WERI-Rb-1 (cell line): Measurements from ENCODE around the gene SPACA7.
"Not testable (repeated sequence)": the region's sequence is repeated elsewhere in the genome, so short reads cannot be mapped to it uniquely, and the experiment has no call there.

Source experiments
- DNase-seq: peaks from one replicate; pipeline ENCODE4 v3.0.0-alpha.2; 2020
- H3K27ac ChIP-seq: fragments of 250-450 bp; sonication (Bioruptor Pico); 2 replicates; pipeline ENCODE4 v1.5.1; 2020; ENCODE audit warnings: mild to moderate bottlenecking, moderate library complexity
- H3K27me3 ChIP-seq: fragments of 250-450 bp; sonication (Bioruptor Pico); 2 replicates; pipeline ENCODE4 v1.5.1; 2021; ENCODE audit warnings: mild to moderate bottlenecking, low read depth, moderate library complexity; ENCODE audit not compliant: insufficient read depth, severe bottlenecking
- H3K36me3 ChIP-seq: fragments of 250-450 bp; sonication (Bioruptor Pico); 2 replicates; pipeline ENCODE4 v1.5.1; 2020; ENCODE audit warnings: mild to moderate bottlenecking, moderate library complexity
- H3K4me3 ChIP-seq: 2 replicates; pipeline ENCODE4 v1.5.1; 2011; ENCODE audit warnings: low read depth, mild to moderate bottlenecking, control low read depth, low read length
- H3K9me3 ChIP-seq: fragments of 250-450 bp; sonication (Bioruptor Pico); 2 replicates; pipeline ENCODE4 v1.5.1; 2021; ENCODE audit warnings: mild to moderate bottlenecking, moderate library complexity; ENCODE audit not compliant: severe bottlenecking
- TF ChIP-seq, protein P1 (sequence below): IDR thresholded peaks from 2 replicates; pipeline ENCODE4 v1.5.1; 2011; ENCODE audit warnings: low read depth, mild to moderate bottlenecking, control low read depth, inconsistent platforms, low read length

SPACA7 gene

DNA sequence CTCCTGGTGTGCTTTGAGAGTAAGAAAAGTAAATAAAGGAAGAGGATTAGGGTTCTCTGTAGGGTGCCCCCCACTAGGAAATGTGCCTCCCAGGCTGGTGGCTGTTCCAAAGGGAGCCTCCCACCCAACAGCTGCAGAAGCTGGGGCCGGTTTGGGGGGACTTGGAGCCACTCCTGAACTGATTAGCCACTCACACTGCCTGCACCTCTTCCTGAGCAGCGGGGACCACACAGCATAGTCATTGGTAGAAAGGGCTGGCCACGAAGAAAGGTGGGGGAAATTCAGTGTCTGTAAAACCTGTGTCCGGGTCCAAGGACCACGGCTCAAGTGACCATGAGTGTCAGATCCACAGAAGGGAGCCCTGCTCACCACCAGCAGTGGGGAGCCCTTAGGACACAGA lies 55.6 kb downstream of the SPACA7 start:
- Histone ChIP-seq H3K36me3 (no peaks in the 10 kb centered on the region), H3K27me3 (peaks cover 82% of the 10 kb centered on the region), H3K9me3 (peaks cover 12% of the 10 kb centered on the region), H3K4me3 (no peak overlapping the region), H3K27ac (no peak overlapping the region)
- DNase-seq: no peak
- TF ChIP-seq, protein P1, sequence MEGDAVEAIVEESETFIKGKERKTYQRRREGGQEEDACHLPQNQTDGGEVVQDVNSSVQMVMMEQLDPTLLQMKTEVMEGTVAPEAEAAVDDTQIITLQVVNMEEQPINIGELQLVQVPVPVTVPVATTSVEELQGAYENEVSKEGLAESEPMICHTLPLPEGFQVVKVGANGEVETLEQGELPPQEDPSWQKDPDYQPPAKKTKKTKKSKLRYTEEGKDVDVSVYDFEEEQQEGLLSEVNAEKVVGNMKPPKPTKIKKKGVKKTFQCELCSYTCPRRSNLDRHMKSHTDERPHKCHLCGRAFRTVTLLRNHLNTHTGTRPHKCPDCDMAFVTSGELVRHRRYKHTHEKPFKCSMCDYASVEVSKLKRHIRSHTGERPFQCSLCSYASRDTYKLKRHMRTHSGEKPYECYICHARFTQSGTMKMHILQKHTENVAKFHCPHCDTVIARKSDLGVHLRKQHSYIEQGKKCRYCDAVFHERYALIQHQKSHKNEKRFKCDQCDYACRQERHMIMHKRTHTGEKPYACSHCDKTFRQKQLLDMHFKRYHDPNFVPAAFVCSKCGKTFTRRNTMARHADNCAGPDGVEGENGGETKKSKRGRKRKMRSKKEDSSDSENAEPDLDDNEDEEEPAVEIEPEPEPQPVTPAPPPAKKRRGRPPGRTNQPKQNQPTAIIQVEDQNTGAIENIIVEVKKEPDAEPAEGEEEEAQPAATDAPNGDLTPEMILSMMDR: no peak

DNA sequence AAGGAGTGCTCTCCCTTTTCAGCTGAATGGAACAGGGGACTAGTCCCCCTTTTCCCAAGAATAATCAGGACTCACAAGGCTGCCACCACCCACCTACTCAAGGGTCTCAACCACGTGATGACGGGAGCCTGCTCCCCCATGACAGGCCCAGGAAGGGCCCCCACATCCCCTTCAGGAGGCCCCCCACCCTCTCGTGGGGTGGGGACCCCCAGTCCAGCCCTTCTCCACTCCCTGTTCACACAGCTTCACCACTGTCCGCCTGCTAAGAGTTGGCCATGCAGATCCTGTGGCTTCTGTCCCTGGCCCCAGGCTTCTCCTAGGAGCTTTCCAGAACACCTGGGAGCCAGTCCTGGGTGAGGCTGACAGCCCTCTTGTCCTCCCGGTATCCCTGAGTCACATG lies 56.6 kb downstream of the SPACA7 start:
- H3K27ac ChIP-seq, H3K4me3 ChIP-seq, H3K36me3 ChIP-seq, DNase-seq: not testable (repeated sequence)
- peaks cover 79% of the 10 kb centered on the region for H3K27me3 ChIP-seq
- peaks cover 12% of the 10 kb centered on the region for H3K9me3 ChIP-seq

DNA sequence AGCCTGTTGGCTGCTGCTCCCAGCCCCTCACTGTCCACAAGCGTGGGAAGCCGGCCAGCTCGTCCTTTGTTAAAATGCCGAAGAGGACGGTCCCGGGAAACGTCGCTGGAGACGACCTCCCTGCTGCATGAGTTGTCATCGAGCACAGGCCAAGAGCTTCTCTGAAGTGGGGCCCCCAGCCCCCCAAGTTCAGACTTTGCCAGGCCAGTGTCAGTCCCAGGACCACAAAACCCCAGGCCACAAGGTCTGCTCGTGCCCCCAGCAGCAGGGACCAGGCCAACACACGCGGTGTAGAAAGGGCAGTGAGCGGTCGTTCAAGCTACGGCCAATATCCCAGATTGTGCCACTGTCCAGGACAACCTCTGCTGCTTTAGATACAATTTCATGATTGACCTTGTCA lies 57.4 kb downstream of the SPACA7 start:
- Histone ChIP-seq H3K27me3 (peaks cover 79% of the 10 kb centered on the region), H3K9me3 (peaks cover 14% of the 10 kb centered on the region)
- not testable (repeated sequence) for H3K4me3 ChIP-seq, H3K27ac ChIP-seq, H3K36me3 ChIP-seq, DNase-seq

DNA sequence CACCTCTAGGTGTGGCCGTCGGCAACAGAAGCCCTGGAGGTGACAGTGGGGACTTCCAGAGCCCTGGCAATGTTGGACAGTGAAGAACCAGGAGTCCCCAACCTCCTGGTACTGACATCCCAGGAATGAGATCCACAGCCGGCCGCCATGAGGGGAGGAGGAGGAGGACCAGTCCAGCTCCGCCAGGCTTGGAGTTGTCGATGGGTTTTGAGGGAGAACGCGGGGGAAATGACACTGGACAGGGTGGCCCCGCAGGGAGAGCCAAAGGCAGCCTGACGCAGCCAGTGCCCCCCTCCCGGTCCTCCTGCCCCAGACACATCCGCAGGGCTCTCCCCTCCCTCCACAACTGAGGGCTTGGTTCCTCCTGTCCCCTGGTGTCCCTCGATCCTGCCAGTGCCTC lies 57.9 kb downstream of the SPACA7 start:
- Histone ChIP-seq H3K36me3 (no peaks in the 10 kb centered on the region), H3K9me3 (peaks cover 9% of the 10 kb centered on the region), H3K27me3 (peaks cover 79% of the 10 kb centered on the region), H3K27ac (no peak overlapping the region), H3K4me3 (no peak overlapping the region)
- TF ChIP-seq, protein P1: no peak
- DNase-seq: no peak

DNA sequence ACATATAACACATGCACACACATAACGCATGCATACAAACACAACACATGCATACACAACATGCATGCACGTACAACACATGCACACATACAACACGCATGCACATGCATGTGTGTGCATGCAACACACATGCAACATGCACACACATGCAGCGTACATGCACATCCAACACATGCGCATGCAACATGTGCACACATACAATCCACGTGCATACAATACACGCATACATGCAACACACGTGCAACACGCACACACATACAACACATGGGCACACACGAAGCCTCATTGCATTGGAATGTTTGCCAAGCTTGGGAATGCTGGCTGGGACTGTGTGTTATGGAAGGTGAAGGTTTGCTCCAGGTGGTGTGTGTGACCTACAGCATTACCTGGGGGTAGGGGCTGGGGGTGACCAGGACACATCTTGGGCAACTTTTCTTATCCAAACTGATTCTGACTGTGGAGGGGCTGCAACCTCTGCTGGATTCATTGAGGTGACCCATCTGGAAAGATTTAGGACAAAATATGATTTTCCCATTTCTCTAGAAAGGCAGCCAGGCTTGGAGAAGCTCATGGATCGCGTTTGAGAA lies 58.9 kb downstream of the SPACA7 start:
- H3K36me3 ChIP-seq: no peaks in the 10 kb centered on the region
- H3K9me3 ChIP-seq: peaks cover 7% of the 10 kb centered on the region
- H3K27ac ChIP-seq: no peak overlapping the region
- peaks cover 85% of the 10 kb centered on the region for H3K27me3 ChIP-seq
- no peak for DNase-seq
- H3K4me3 ChIP-seq: no peak overlapping the region
- TF ChIP-seq, protein P1: no peak

DNA sequence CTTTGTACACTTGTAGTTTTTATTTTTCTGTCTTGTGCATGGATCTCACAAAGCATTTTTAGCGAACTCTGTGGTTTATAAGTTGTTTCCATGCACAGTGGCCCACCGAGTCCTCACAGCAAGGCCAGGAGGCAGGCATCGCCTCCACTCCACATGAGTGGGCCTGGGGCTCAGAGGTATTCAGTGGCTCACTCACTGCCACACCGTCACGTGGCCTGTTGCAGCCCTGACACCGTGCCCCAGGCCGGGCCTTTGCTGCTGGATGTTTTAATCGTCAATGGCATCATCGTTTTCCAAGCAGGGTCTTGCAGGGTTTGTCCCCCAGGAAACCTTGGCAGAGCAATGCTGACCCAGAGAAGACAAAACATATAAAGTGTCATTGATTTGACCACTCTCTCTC lies 59.8 kb downstream of the SPACA7 start:
- peaks cover 84% of the 10 kb centered on the region for H3K27me3 ChIP-seq
- H3K27ac ChIP-seq: no peak overlapping the region
- no peaks in the 10 kb centered on the region for H3K36me3 ChIP-seq
- peaks cover 7% of the 10 kb centered on the region for H3K9me3 ChIP-seq
- TF ChIP-seq, protein P1: no peak
- H3K4me3 ChIP-seq: no peak overlapping the region
- no peak for DNase-seq

DNA sequence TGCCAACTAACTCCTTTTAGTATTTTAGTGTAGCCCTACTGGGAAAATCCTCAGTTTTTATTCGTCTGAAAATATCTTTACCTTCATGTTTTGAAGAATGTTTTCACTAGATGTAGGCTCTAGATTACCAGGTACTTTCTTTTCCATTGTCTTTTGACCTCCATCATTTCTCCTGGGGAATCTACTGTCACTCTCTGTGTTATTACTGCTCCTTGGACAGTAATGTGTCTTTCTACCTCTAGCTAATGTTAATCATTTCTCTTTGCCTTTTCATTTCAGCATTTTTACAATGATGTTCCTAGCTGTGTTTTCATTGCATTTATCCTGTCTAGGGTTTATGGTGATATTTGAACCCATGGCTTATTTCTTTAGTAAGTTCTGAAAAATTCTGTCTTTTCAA lies 61.9 kb downstream of the SPACA7 start:
- H3K36me3 ChIP-seq: no peaks in the 10 kb centered on the region
- H3K4me3 ChIP-seq: no peak overlapping the region
- TF ChIP-seq, protein P1: no peak
- peaks cover 87% of the 10 kb centered on the region for H3K27me3 ChIP-seq
- no peak overlapping the region for H3K27ac ChIP-seq
- peaks cover 7% of the 10 kb centered on the region for H3K9me3 ChIP-seq
- no peak for DNase-seq
